Neural crest cell (in vitro differentiated cells): ENCODE measurements around the gene IL17RB. TPM values are rescaled to one million over a fixed set of nuclear protein-coding genes. Genes with fewer than 3 reads are reported as not detected.

Source experiments
- DNase-seq: peaks from one replicate; pipeline ENCODE4 v3.0.0; 2021; ENCODE audit warnings: low read depth, mixed read lengths, low spot score
- H3K27ac Mint-ChIP-seq: one replicate; pipeline ENCODE4 v1.8.0; 2021; ENCODE audit warnings: mild to moderate bottlenecking, mixed read lengths; ENCODE audit not compliant: unreplicated experiment
- H3K27me3 Mint-ChIP-seq: 2 replicates; pipeline ENCODE4 v1.8.0; 2021; ENCODE audit warnings: low read depth, mild to moderate bottlenecking, mixed read lengths
- H3K36me3 Mint-ChIP-seq: 2 replicates; pipeline ENCODE4 v1.8.0; 2021; ENCODE audit warnings: low read depth, mild to moderate bottlenecking, mixed read lengths
- H3K4me1 Mint-ChIP-seq: 2 replicates; pipeline ENCODE4 v1.8.0; 2021; ENCODE audit warnings: mixed read lengths
- H3K4me3 Mint-ChIP-seq: one replicate; pipeline ENCODE4 v1.8.0; 2021; ENCODE audit warnings: mild to moderate bottlenecking, mixed read lengths
- H3K9me3 Mint-ChIP-seq: 2 replicates; pipeline ENCODE4 v1.8.0; 2021; ENCODE audit warnings: mixed read lengths
- total RNA-seq: library from RNA; stranded (reverse); gene quantifications from 2 replicates; pipeline ENCODE4 v1.2.1, GENCODE V29; 2021
- TF ChIP-seq, protein P1 (sequence below): fragments of 200-600 bp; sonication (generic); conservative IDR thresholded peaks from 2 replicates; pipeline ENCODE4 v1.5.0; 2021; ENCODE audit warnings: antibody characterized with exemption, mild to moderate bottlenecking

The IL17RB gene
- total RNA-seq, 1 donor from 2014 or later: 3.1 TPM

DNA sequence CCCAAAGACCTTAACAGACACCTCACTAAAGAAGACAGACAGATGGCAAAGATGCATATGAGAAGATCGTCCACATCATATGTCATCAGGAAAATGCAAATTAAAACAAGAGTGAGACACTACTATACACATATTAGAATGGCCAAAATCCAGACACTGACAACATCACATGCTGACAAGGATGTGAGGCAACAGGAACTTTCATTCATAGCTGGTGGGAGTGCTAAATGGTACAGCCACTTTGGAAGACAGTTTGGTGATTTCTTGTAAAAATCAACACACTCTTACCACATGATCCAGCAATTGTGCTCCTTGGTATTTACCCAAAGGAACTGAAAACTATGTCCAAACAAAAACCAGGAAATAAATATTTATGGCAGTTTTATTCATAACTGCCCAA, 17.8 kb upstream of the IL17RB start:
- DNase-seq: no peak
- peaks cover 6% of the 10 kb centered on the region for H3K4me1 Mint-ChIP-seq
- TF ChIP-seq, protein P1, sequence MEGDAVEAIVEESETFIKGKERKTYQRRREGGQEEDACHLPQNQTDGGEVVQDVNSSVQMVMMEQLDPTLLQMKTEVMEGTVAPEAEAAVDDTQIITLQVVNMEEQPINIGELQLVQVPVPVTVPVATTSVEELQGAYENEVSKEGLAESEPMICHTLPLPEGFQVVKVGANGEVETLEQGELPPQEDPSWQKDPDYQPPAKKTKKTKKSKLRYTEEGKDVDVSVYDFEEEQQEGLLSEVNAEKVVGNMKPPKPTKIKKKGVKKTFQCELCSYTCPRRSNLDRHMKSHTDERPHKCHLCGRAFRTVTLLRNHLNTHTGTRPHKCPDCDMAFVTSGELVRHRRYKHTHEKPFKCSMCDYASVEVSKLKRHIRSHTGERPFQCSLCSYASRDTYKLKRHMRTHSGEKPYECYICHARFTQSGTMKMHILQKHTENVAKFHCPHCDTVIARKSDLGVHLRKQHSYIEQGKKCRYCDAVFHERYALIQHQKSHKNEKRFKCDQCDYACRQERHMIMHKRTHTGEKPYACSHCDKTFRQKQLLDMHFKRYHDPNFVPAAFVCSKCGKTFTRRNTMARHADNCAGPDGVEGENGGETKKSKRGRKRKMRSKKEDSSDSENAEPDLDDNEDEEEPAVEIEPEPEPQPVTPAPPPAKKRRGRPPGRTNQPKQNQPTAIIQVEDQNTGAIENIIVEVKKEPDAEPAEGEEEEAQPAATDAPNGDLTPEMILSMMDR: no peak
- no peaks in the 10 kb centered on the region for H3K9me3 Mint-ChIP-seq
- no peak overlapping the region for H3K4me3 Mint-ChIP-seq
- no peaks in the 10 kb centered on the region for H3K27me3 Mint-ChIP-seq
- no peaks in the 10 kb centered on the region for H3K36me3 Mint-ChIP-seq
- H3K27ac Mint-ChIP-seq: no peak overlapping the region

DNA sequence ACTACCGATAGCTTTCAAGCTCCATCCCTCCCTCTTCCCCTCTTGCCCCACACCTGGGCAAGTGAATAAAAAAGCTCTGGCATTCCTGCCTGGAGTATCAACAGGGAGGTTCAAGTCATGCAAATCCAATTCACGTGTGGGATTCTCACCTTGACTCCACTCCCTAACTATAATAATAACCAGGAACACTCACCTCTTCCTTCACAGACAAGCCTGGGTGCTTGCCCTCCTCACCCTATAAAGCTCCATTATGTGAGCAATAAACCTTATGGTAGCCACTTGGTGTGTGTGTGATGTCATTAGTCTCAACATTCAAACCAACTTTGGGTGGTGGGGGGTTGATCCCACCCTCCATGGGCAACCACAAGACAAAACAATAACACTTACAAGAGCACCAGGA, 16.8 kb upstream of the IL17RB start:
- TF ChIP-seq, protein P1: no peak
- Mint-ChIP-seq H3K4me3 (no peak overlapping the region), H3K27me3 (no peaks in the 10 kb centered on the region), H3K9me3 (no peaks in the 10 kb centered on the region), H3K36me3 (no peaks in the 10 kb centered on the region), H3K4me1 (peaks cover 6% of the 10 kb centered on the region), H3K27ac (no peak overlapping the region)
- no peak for DNase-seq

DNA sequence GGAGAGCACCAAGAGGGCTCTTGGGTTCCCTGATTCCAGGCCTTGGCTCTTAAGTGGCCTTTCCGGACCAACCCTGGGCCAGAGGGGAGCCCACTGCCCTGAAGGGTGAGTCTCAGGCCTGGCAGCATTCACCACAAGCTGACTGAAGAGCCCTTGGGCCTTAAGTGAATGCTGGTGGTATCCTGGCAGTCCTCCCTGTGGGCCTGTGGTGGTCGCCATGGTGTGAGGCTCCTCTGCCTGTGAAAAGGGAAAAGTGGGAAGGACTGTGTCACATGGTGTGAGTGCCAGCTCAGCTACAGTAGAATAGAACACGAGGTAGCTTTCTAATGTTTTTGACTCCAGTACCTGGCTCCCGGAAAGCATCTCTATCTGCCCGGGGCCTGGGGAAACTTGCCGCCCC, 15.4 kb upstream of the IL17RB start:
- Mint-ChIP-seq H3K36me3 (no peaks in the 10 kb centered on the region), H3K4me1 (peaks cover 6% of the 10 kb centered on the region), H3K27me3 (no peaks in the 10 kb centered on the region)

DNA sequence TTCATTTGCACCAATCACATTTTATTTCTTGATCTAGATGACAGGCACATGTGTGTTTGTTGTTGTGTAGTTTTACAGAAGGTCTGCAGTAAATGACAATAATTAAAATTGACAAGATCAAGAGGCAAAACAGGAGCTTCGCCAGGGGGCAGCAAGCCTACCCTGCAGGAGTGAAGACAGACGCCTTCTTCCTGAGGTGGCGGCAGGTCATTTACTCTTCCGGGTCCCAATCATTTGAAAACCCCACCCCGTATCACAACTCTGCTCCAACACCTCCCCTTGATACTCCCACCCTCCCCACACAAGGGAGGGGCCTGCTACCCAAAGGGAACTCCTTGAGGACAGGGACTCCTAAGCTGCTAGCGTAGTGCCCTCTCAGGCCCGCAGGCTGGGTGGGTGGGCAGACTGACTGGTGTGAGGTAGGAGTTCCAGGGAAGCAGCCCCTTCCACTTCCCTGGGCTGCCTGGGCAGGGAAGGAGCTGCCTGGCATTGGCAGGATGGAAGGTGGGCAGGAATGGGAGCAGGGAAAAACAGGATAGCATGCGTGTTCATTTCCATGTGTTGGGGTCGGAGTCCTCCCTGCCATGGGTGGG, 13.2 kb upstream of the IL17RB start:
- Mint-ChIP-seq H3K36me3 (no peaks in the 10 kb centered on the region), H3K4me1 (peaks cover 6% of the 10 kb centered on the region), H3K4me3 (no peak overlapping the region), H3K9me3 (no peaks in the 10 kb centered on the region), H3K27ac (no peak overlapping the region), H3K27me3 (no peaks in the 10 kb centered on the region)
- TF ChIP-seq, protein P1: no peak
- DNase-seq: no peak

More for the DNA sequence above, 15.4 kb upstream of the IL17RB start:
- no peak for DNase-seq
- Mint-ChIP-seq H3K4me3 (no peak overlapping the region), H3K27ac (no peak overlapping the region), H3K9me3 (no peaks in the 10 kb centered on the region)
- TF ChIP-seq, protein P1: no peak

DNA sequence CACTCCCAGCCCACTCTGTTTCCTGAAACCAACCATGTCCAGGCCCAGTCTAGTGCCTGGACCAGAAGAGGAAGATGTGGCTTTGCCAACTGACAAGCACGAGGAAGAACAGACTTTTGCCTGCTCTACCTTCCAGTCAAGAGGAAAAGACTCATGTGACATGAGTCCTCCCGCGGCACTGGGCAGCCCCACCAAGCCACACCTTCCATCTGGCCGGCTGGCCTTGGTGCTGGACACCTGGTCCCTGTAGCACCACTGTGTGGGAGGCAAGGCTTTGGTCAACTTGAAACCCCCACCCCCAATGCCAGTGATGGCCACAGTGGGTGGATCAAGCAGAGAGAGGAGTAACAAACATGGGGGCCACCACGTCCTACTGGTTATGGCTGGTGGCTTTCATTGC, 12.7 kb upstream of the IL17RB start:
- Mint-ChIP-seq H3K4me3 (no peak overlapping the region), H3K36me3 (no peaks in the 10 kb centered on the region), H3K4me1 (peaks cover 6% of the 10 kb centered on the region), H3K27ac (no peak overlapping the region), H3K27me3 (no peaks in the 10 kb centered on the region), H3K9me3 (no peaks in the 10 kb centered on the region)
- DNase-seq: no peak
- TF ChIP-seq, protein P1: no peak
